HG03039 (cell line): Measurements from ENCODE around the gene PRM1.
"Not testable (repeated sequence)": the region's sequence is repeated elsewhere in the genome, so short reads cannot be mapped to it uniquely, and the experiment has no call there.

Source experiments
- ATAC-seq: cut with Tn5 transposase; IDR thresholded peaks from one replicate; pipeline ENCODE4 v1.9.1; 2021; ENCODE audit warnings: mild to moderate bottlenecking, moderate library complexity; ENCODE audit not compliant: unreplicated experiment

Gene PRM1

DNA sequence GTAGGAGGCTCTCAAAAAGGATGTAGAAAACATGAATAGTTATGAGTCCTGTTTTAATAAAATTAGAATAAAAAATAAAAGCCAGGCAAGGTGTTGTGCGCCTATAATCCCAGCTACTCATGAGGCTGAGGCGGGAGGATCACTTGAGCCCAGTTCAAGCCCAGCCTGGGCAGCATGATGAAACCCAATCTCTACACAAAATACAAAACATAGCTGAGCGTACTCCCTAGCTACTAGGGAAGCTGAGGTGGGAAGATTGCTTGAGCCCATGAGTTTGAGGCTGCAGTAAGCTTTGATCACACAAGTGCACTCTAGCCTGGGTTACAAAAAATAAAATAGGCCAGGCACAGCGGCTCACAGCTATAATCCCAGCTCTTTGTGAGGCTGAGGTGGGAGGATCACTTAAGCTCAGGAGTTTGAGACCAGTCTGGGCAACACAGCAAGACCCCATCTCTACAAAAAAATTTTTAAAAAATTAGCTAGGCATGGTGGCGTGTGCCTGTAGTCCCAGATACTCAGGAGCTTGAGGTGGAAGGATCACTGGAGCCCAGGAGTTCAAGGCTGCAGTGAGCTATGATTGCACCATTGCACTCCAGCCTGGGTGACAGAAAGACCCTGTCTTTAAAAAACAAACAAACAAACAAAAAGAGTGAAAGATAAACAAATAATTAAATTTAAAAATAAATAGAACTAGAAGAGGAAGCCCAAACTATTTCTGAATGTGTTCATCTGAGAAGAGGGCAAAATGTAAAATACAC, 17.2 kb upstream of the PRM1 start:
- ATAC-seq = no peak

- peak; percentile 77 for ATAC-seq
Measured at GRCh38 chr16:11297492-11298142, 16.5 kb upstream of the PRM1 start.

DNA sequence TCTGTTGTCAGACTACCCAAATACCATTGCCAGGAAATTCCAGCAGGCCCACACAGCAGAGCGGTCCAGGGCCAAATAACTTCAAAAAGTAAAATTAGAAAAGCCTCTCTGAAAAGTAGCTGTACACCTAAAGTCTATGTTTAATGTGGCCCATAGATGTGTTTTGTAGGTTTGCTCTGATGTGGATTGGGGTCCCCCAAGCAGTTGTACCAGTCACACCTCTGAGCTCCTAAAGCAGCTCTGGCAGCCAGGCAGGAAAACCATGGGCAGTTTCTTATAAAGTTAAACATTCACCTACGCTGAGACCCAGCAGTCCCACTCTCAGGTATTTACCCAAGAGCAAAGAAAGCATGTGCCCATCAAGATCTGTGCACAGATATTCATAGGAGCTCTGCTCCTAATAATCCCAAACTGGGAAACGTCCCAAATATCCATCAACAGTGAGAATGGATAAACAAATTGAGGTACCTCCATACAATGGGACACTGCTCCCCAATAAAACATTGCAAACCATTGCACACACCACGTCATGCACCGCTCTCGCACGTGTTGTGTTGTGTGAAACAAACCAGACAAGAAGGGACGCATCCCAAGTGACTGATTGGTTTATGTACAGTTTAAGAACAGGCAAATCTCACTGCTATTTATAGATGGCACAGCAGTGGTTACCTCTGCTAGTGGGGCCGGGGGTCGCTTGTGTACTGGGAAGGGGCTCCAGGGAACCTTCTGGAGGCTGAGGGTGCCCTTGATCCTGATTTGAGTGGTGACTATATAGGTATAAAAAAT, 15.8 kb upstream of the PRM1 start:
- ATAC-seq = no peak

- no peak for ATAC-seq
Measured at GRCh38 chr16:11296351-11296705, 15.2 kb upstream of the PRM1 start.

GRCh38 chr16:11295672-11296071, 14.5 kb upstream of the PRM1 start:
- ATAC-seq = no peak

- ATAC-seq = no peak
Measured at GRCh38 chr16:11292076-11292748, 11.1 kb upstream of the PRM1 start.

DNA sequence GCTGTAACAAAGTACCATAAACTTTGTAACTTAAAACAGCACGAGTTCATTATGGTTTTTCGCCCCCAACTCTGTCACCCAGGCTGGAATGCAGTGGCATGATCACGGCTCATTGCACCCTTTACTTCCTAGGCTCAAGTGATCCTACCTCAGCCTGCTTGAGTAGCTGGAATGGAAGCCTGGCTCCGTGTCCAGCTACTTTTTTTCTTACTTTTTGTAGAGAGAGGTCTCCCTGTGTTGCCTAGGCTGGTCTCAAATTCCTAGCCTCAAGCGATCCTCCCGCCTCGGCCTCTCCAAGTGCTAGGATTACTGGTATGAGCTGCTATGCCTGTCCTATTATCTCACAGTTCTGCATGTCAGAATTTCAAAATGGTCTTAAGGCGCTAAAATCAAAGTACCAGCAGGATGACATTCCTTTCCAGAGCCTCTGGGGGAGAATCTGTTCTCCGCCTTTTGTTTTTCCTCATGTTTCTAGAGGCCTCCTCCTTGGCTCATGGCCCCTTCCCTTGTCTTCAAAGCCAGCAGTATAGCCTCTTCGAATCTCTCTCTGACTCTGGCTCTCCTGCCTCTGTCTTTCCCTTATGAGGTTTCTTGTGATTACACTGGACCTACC, 10.1 kb upstream of the PRM1 start:
- ATAC-seq = no peak

DNA sequence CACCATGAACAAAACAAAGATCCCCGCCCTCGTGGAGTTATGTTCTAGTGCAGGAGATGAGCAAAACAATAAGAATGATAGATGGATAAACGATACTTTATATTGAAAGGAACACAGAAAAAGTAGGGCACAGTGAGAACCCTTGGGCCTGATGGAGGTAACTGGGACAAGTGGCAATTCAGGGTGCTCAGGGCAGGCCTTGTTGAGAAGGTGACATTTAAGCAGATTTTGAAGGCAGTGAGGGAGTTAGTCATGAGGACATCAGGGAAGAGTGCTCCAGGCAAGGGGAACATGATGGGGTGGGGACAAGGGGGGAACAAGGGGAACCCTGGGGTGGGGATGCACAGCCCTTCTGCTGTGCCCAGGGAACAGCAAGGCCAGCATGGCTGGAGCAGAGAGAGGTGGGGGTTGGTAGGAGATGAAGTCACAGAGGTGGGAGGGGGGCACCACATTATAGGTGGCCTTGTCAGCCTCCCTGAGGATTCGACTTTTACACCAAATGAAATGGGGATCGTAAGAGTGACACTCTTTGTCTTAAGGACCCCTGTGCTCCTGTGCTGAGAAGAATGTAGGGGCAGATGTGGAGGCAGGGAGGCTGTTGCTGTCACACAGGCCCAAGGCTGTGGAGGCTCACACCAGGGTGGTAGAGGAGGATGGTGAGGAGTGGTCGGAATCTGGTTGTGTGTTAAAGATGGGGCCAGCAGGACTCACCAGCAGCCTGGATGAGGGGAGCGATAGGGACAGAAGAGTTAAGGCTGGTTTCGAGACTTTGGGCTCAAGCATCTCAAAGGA, 9.2 kb upstream of the PRM1 start:
- no peak for ATAC-seq

DNA sequence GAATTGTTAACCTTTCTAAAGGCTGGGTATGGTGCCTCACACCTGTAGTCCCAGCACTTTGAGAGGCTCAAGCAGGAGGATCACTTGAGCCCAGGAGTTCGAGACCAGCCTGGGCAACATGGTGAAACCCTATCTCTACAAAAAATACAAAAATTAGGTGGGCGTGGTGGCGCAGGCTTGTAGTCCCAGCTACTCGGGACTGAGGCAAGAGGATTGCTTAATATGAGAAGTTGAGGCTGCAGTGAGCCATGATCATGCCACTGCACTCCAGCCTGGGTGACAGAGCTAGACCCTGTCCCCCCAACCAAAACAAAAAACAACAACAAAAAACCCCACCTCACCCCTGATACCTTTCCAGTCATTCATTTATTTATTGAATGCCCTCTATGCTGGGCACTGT, 8.6 kb upstream of the PRM1 start:
- not testable (repeated sequence) for ATAC-seq

GRCh38 chr16:11289202-11289601, 8.1 kb upstream of the PRM1 start:
- no peak for ATAC-seq

DNA sequence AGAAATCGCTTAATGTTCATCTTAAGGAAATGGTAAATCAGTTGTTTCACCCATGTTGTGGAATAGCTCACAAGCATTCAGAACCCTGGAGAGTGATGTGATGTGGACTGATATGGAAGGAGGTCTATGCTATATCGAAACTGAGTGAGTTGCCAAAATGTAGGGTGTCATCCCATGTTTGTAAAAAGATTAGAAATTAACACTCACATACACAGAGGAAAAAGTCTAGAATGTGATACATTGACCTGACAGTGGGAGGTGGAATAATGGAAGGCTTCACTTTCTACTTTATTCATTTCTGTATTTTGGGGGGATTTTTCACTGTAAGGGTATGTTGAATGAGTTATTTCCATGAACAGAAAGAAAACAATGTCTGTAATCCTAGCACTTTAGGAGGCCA, 4.7 kb upstream of the PRM1 start:
- no peak for ATAC-seq

DNA sequence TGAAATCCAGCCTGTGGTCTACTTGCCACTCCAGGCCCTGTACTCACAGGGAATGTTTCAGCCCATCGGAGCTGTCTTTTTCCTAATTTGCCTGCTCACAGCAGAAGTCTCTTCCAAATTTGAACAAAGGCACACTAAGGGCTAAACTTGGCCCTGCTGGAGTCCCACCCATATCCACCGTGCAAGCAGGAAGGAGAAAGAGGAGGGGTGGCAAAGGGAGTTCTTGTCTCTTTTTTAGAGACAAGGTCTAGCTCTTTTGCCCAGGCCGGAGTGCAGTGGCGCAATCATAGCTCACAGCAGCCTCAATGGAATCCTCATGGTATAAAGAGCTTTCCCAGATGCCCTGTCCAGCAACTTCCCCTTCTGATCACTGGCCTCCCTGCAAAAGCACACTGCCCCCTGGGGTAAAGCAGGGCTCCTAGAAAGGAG, 2.7 kb upstream of the PRM1 start:
- ATAC-seq = no peak

DNA sequence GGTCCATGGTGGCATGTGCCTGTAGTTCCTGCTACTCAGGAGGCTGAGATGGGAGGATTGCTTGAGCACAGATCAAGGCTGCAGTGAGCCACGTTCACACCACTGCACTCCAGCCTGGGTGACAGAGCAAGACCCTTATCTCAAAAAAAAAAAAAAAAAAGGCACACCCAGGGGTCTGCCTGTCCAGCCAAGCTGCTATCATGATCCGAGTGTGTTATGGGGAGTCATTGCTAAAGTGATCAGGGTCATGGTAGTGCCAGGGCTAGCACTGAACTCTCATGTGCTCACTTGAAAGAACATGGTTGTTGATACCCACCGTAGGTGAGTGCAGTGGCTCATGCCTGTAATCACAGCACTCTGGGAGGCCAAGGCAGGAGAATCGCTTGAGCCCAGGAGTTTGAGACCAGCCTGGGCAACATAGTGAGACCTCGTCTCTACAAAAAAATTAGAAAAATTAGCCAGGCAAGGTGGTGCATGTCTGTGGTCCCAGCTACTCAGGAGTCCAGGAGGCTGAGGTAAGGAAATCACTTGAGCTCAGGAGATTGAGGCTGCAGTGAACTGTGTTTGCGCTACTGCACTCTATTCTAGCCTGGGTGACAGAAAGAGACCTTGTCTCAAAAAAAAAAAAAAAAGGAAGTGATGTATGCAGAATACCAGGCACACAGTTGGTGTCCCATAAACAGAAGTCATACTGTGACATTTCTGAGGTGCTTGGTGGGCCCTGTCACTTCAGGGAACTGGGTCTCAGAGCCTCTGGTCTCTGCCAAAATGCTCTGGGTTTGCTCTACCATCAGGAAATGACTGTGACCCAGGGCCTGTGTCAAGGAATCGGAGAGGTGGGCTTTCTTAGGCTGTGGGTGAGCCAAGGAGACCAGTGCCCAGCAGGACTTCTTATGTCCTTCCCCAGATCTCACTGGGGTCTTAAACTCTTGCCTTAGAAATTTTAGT, 2.2 kb downstream of the PRM1 start:
- no peak for ATAC-seq

DNA sequence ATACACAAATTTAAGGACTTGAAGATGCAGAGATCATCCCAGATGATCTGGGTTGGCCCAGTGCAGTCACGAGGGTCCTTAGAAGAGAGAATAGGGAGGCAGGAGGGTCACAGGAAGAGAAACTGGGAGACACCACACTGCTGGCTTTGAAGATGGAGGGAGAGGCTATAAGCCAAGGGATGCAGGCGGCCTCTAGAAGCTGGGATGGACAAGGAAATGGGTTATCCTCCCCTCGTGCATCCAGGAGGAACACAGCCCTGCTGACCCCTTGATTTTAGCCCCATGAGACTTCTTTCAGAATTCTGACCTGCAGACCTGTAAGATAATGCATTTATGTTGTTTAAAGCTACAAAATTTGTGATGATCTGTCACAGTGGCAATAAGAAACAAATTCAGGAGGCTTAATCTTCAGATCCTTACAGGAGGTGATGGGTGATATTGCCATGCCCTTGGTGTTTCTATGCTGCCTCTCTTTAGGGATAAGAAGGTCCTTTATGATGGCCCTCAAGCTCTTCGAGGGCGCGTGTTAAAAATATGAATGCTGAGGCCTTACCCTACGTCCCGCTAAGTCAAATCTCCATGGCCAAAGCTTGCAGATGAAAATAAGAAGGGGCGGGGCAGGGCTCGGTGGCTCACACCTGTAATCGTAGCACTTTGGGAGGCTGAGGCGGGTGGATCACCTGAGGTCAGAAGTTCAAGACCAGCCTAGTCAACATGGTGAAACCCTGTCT, 3.4 kb downstream of the PRM1 start:
- ATAC-seq = no peak

DNA sequence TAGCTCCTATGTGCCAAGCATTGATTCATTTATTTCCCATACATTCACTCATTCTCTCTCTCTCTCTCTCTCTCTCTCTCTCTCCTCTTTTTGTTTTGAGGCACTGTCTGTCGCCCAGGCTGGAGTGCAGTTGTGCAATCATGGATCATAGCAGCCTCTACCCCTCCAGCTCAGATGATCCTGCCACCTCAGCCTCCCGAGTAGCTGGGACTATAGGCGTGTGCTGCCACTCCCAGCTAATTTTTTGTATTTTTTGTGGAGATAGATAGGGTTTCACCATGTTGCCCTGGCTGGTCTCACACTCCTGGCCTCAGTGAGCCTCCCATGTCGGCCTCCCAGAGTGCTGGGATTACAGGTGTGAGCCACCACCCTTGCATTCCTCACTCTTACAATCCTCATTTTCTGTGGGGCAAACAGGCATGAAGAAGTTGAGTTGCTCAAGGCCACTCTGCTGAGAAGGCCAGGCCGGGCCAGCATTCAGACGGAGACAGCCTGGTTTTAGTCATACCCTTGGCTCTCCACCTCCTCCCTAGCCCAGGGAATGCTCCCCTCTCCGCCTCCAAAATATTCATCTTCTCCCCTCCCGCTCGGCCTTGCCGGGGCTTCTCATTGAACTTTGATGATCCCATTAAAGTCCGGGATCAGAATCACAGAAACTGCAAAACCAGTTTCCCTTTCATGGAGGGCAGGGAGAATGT, 4.1 kb downstream of the PRM1 start:
- no peak for ATAC-seq

- ATAC-seq = no peak
Measured at GRCh38 chr16:11276143-11276895, 4.8 kb downstream of the PRM1 start, which contains the start of gene PRM2. PRM2 (minus strand) TSS chr16:11276480; CDS start chr16:11276370, 110 bp downstream.

DNA sequence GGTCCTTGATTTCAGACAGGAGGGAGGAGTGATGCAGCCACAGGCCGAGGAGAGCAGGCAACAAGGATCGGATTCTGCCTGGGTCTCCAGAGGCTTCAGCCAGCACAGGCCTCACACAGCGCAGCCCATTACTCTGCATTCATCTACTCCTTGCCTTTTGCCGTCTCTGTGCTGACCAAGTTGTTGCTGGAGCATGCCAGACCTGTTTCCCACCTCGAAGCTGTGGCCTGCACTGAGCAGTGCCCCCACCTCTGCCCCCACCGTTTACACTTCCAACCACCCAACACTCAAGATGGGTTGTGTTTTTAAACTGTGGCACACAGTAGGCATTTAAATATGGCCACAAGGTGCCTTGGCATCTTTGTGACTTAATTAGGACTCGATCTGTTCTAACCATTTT, 6.2 kb downstream of the PRM1 start:
- no peak for ATAC-seq
